ENCODE measurements around the gene ITGA6. TPM values are rescaled to one million over a fixed set of nuclear protein-coding genes. Genes with fewer than 3 reads are reported as not detected.
"Not testable (repeated sequence)": the region's sequence is repeated elsewhere in the genome, so short reads cannot be mapped to it uniquely, and the experiment has no call there.

The ITGA6 gene
- total and polyA plus RNA-seq, 2 experiments from 2014 or later: 32.9 to 124 TPM

DNA sequence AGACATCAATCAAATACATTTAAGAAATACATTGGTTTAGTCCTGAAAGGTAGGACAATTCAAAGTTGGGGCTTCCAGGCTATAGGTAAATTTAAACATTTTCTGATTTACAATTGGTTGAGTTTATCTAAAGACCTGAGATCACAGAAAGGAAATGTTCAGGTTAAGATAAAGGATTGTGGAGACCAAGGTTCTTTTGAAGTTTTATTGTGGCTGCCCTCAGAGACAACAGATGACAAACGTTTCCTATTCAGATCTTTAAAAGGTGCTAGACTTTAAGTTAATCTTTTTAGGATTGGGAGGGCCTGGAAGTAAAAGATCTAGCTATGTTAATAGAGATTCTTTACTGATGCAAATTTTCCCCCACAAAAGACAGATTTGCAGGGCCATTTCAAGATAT lies 122.4 kb downstream of the ITGA6 start:
- peak overlapping the region; percentile 8 for H3K4me2 ChIP-seq
- peak overlapping the region; percentile 85 for H3K27ac Mint-ChIP-seq
- H3K4me3 ChIP-seq: not testable (repeated sequence)

DNA sequence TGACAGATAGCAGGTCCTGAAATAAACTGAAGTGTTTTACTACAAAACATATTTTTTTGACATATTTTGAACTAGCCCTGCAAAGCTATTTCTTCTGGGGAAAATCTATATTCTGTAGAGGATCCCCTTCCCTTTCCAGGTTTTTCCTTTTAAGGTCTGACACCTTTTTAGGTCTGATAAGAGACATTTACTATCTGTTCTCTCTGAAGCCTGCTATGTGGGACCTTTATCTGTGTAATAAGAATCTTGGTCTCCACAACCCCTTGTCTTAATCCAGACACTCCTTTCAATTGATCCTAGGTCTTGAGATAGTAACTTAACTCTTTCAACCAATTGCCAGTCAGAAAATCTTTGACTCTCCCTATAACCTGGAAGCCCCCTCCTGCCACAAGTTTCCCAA lies 123.0 kb downstream of the ITGA6 start:
- peak overlapping the region; percentile 8 for H3K4me2 ChIP-seq
- no peaks in the 10 kb centered on the region for H3F3A ChIP-seq (replicated peaks; ENCODE audit: low read depth)
- H3K27me3 Mint-ChIP-seq (ENCODE audit: insufficient read depth, low read depth, poor library complexity): peaks cover 2% of the 10 kb centered on the region
- H2AFZ ChIP-seq: no peak overlapping the region
- peaks cover 18% of the 10 kb centered on the region for H3K36me3 ChIP-seq (ENCODE audit: insufficient read depth)
- H3K36me3 Mint-ChIP-seq (ENCODE audit: low read depth): peaks cover 45% of the 10 kb centered on the region
- H3K4me1 Mint-ChIP-seq: peaks cover 56% of the 10 kb centered on the region
- H3K27me3 ChIP-seq (ENCODE audit: insufficient read depth): 0 out of 2 replicates have a peak, but pooled peaks cover 3% of the 10 kb centered on the region
- peak overlapping the region; percentile 85 for H3K27ac Mint-ChIP-seq
- peaks cover 44% of the 10 kb centered on the region for H3K9me3 Mint-ChIP-seq
- no peak overlapping the region for H3K4me3 ChIP-seq
- H3K9me2 ChIP-seq (ENCODE audit: insufficient read depth): no peaks in the 10 kb centered on the region
- DNase-seq (ENCODE audit: low spot score) (no peak), ATAC-seq (no peak)
- H3K79me2 ChIP-seq (replicated peaks; ENCODE audit: insufficient read depth): no peaks in the 10 kb centered on the region
- no peaks in the 10 kb centered on the region for H4K20me1 ChIP-seq (replicated peaks; ENCODE audit: insufficient read depth)
- peaks cover 59% of the 10 kb centered on the region for H3K4me1 ChIP-seq (ENCODE audit: insufficient read depth)
- no peak overlapping the region for H3K4me3 Mint-ChIP-seq
- peak overlapping the region; percentile 35 for H3K27ac ChIP-seq (ENCODE audit: low read depth)
- TF ChIP-seq STAT1 (IDR thresholded peaks at IDR 0.05; ENCODE audit: unreplicated experiment) (no peak), ZNF114 (CRISPR knock-in tag; IDR thresholded peaks at IDR 0.05) (no peak), EZH2phosphoT487 (IDR thresholded peaks at IDR 0.05; ENCODE audit: unreplicated experiment) (no peak), NANOG (IDR thresholded peaks at IDR 0.05; ENCODE audit: borderline replicate concordance) (no peak), EZH2 (IDR thresholded peaks at IDR 0.05; ENCODE audit: low read depth, unreplicated experiment) (no peak), CREB1 (CRISPR knock-in tag; IDR thresholded peaks at IDR 0.05; ENCODE audit: low read depth) (no peak), ZNF331 (CRISPR knock-in tag; IDR thresholded peaks at IDR 0.05; ENCODE audit: low read depth) (no peak), JUNB (IDR thresholded peaks at IDR 0.05; ENCODE audit: unreplicated experiment) (no peak), POLR2AphosphoS5 (IDR thresholded peaks at IDR 0.05; ENCODE audit: low read depth) (no peak)
- TF ChIP-seq, protein P1, sequence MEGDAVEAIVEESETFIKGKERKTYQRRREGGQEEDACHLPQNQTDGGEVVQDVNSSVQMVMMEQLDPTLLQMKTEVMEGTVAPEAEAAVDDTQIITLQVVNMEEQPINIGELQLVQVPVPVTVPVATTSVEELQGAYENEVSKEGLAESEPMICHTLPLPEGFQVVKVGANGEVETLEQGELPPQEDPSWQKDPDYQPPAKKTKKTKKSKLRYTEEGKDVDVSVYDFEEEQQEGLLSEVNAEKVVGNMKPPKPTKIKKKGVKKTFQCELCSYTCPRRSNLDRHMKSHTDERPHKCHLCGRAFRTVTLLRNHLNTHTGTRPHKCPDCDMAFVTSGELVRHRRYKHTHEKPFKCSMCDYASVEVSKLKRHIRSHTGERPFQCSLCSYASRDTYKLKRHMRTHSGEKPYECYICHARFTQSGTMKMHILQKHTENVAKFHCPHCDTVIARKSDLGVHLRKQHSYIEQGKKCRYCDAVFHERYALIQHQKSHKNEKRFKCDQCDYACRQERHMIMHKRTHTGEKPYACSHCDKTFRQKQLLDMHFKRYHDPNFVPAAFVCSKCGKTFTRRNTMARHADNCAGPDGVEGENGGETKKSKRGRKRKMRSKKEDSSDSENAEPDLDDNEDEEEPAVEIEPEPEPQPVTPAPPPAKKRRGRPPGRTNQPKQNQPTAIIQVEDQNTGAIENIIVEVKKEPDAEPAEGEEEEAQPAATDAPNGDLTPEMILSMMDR (conservative IDR thresholded peaks at IDR 0.05; ENCODE audit: low read depth in 2 of 2): no peak
- TF ChIP-seq, protein P2, sequence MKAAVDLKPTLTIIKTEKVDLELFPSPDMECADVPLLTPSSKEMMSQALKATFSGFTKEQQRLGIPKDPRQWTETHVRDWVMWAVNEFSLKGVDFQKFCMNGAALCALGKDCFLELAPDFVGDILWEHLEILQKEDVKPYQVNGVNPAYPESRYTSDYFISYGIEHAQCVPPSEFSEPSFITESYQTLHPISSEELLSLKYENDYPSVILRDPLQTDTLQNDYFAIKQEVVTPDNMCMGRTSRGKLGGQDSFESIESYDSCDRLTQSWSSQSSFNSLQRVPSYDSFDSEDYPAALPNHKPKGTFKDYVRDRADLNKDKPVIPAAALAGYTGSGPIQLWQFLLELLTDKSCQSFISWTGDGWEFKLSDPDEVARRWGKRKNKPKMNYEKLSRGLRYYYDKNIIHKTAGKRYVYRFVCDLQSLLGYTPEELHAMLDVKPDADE (IDR thresholded peaks at IDR 0.05): no peak
- TF ChIP-seq, protein P3, sequence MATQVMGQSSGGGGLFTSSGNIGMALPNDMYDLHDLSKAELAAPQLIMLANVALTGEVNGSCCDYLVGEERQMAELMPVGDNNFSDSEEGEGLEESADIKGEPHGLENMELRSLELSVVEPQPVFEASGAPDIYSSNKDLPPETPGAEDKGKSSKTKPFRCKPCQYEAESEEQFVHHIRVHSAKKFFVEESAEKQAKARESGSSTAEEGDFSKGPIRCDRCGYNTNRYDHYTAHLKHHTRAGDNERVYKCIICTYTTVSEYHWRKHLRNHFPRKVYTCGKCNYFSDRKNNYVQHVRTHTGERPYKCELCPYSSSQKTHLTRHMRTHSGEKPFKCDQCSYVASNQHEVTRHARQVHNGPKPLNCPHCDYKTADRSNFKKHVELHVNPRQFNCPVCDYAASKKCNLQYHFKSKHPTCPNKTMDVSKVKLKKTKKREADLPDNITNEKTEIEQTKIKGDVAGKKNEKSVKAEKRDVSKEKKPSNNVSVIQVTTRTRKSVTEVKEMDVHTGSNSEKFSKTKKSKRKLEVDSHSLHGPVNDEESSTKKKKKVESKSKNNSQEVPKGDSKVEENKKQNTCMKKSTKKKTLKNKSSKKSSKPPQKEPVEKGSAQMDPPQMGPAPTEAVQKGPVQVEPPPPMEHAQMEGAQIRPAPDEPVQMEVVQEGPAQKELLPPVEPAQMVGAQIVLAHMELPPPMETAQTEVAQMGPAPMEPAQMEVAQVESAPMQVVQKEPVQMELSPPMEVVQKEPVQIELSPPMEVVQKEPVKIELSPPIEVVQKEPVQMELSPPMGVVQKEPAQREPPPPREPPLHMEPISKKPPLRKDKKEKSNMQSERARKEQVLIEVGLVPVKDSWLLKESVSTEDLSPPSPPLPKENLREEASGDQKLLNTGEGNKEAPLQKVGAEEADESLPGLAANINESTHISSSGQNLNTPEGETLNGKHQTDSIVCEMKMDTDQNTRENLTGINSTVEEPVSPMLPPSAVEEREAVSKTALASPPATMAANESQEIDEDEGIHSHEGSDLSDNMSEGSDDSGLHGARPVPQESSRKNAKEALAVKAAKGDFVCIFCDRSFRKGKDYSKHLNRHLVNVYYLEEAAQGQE (IDR thresholded peaks at IDR 0.05; ENCODE audit: unreplicated experiment): no peak

More for the DNA sequence above, 122.4 kb downstream of the ITGA6 start:
- not testable (repeated sequence) for H3F3A ChIP-seq (replicated peaks; ENCODE audit: low read depth); H3K27me3 ChIP-seq (ENCODE audit: insufficient read depth); H3K27me3 Mint-ChIP-seq (ENCODE audit: insufficient read depth, low read depth, poor library complexity); ATAC-seq; H4K20me1 ChIP-seq (replicated peaks; ENCODE audit: insufficient read depth); DNase-seq (ENCODE audit: low spot score); H3K9me2 ChIP-seq (ENCODE audit: insufficient read depth); H3K4me3 Mint-ChIP-seq; H3K79me2 ChIP-seq (replicated peaks; ENCODE audit: insufficient read depth); H2AFZ ChIP-seq
- peak overlapping the region; percentile 35; the same call in 1 of the 2 replicates for H3K27ac ChIP-seq (ENCODE audit: low read depth)
- TF ChIP-seq NANOG (IDR thresholded peaks at IDR 0.05; ENCODE audit: borderline replicate concordance): peak; percentile 78
- Mint-ChIP-seq H3K9me3 (peaks cover 51% of the 10 kb centered on the region), H3K36me3 (ENCODE audit: low read depth) (peaks cover 49% of the 10 kb centered on the region), H3K4me1 (peaks cover 51% of the 10 kb centered on the region)
- H3K36me3 ChIP-seq (ENCODE audit: insufficient read depth): peaks cover 18% of the 10 kb centered on the region
- H3K4me1 ChIP-seq (ENCODE audit: insufficient read depth): peaks cover 55% of the 10 kb centered on the region

Data from GM23338 (cell line).